ENCODE data around the gene LRRC36. TPM values are rescaled to one million over a fixed set of nuclear protein-coding genes. Genes with fewer than 3 reads are reported as not detected.

LRRC36 gene
- total and polyA plus RNA-seq, 2 of the 13 experiments (the other 11 are each of a cell fraction or from before 2014, with no cell fraction given) = 0.12 to 0.15 TPM

DNA sequence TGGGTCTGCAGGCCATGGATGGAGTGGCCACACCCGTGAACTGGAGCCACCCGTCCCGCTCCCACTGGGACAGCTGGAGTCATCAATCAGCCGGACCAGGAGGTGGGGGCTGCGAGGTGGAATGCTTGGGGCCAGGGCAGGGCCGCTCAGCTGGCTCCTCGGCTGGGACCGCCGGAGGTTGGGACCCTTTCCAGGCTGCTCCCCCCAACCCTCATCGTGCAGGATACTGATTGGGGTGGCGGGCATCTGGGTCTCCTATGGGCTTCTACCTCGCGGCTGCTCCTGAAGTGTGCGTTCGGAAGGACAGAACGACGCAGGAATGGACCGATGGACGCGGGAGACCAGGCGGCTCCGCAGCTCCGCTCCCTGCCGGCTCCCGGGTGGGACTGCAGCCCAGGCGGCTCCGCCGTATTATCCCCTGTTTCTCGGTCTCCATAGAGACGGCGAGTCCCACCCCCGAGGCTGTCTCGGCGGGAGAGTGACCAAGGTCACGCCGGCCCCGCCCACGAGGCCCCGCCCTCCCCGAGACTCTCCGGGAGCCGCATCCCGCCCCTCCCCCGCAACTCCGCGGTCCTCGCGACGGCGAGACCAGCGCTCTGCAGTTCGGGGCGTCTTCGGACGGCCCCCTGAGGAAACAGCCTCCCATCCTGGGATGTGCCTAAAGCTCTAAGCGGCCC, 66.6 kb downstream of the LRRC36 start, which contains the start of gene TPPP3 (continued):
- TF ChIP-seq, protein P1, sequence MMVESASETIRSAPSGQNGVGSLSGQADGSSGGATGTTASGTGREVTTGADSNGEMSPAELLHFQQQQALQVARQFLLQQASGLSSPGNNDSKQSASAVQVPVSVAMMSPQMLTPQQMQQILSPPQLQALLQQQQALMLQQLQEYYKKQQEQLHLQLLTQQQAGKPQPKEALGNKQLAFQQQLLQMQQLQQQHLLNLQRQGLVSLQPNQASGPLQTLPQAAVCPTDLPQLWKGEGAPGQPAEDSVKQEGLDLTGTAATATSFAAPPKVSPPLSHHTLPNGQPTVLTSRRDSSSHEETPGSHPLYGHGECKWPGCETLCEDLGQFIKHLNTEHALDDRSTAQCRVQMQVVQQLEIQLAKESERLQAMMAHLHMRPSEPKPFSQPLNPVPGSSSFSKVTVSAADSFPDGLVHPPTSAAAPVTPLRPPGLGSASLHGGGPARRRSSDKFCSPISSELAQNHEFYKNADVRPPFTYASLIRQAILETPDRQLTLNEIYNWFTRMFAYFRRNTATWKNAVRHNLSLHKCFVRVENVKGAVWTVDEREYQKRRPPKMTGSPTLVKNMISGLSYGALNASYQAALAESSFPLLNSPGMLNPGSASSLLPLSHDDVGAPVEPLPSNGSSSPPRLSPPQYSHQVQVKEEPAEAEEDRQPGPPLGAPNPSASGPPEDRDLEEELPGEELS (CRISPR knock-in tag; IDR thresholded peaks at IDR 0.05) = no peak
- TF ChIP-seq ZFP36L1 (CRISPR knock-in tag; IDR thresholded peaks at IDR 0.05) = no peak
- TF ChIP-seq SAFB2 (CRISPR knock-in tag; IDR thresholded peaks at IDR 0.05; ENCODE audit: borderline replicate concordance, low read depth) = no peak
- TF ChIP-seq, protein P2, sequence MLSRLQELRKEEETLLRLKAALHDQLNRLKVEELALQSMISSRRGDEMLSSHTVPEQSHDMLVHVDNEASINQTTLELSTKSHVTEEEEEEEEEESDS (CRISPR knock-in tag; IDR thresholded peaks at IDR 0.05; ENCODE audit: borderline replicate concordance) = no peak
- no peak for TF ChIP-seq MEF2D (CRISPR knock-in tag; IDR thresholded peaks at IDR 0.05)
- TF ChIP-seq ZBTB38 (CRISPR knock-in tag; IDR thresholded peaks at IDR 0.05) = no peak
- TF ChIP-seq, protein P3, sequence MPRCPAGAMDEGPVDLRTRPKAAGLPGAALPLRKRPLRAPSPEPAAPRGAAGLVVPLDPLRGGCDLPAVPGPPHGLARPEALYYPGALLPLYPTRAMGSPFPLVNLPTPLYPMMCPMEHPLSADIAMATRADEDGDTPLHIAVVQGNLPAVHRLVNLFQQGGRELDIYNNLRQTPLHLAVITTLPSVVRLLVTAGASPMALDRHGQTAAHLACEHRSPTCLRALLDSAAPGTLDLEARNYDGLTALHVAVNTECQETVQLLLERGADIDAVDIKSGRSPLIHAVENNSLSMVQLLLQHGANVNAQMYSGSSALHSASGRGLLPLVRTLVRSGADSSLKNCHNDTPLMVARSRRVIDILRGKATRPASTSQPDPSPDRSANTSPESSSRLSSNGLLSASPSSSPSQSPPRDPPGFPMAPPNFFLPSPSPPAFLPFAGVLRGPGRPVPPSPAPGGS (CRISPR knock-in tag; IDR thresholded peaks at IDR 0.05) = no peak
- no peak for TF ChIP-seq CEBPG (CRISPR knock-in tag; IDR thresholded peaks at IDR 0.05)
- TF ChIP-seq YY1 (IDR thresholded peaks at IDR 0.05; ENCODE audit: insufficient read depth, insufficient replicate concordance, low read depth, low read length) = peak; percentile 34
- TF ChIP-seq ZMYM3 (CRISPR knock-in tag; IDR thresholded peaks at IDR 0.05) = no peak
- TF ChIP-seq ZNF207 (IDR thresholded peaks at IDR 0.05; ENCODE audit: borderline replicate concordance) = no peak
- no peak for TF ChIP-seq ZNF660 (CRISPR knock-in tag; IDR thresholded peaks at IDR 0.05; ENCODE audit: borderline replicate concordance, low read depth)
- TF ChIP-seq, protein P4, sequence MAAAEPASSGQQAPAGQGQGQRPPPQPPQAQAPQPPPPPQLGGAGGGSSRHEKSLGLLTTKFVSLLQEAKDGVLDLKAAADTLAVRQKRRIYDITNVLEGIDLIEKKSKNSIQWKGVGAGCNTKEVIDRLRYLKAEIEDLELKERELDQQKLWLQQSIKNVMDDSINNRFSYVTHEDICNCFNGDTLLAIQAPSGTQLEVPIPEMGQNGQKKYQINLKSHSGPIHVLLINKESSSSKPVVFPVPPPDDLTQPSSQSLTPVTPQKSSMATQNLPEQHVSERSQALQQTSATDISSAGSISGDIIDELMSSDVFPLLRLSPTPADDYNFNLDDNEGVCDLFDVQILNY (CRISPR knock-in tag; conservative IDR thresholded peaks at IDR 0.05) = no peak
- no peak for TF ChIP-seq RBFOX2 (IDR thresholded peaks at IDR 0.05; ENCODE audit: low read depth, low read length)
- no peak for TF ChIP-seq ONECUT2 (CRISPR knock-in tag; IDR thresholded peaks at IDR 0.05)
- peak; percentile 51 for TF ChIP-seq ZNF883 (CRISPR knock-in tag; IDR thresholded peaks at IDR 0.05; ENCODE audit: not compliant biosample characterization)
- TF ChIP-seq, protein P5, sequence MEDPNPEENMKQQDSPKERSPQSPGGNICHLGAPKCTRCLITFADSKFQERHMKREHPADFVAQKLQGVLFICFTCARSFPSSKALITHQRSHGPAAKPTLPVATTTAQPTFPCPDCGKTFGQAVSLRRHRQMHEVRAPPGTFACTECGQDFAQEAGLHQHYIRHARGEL (CRISPR knock-in tag; IDR thresholded peaks at IDR 0.05) = no peak
- no peak for TF ChIP-seq SNAI1 (CRISPR knock-in tag; IDR thresholded peaks at IDR 0.05; ENCODE audit: borderline replicate concordance)
- TF ChIP-seq, protein P6, sequence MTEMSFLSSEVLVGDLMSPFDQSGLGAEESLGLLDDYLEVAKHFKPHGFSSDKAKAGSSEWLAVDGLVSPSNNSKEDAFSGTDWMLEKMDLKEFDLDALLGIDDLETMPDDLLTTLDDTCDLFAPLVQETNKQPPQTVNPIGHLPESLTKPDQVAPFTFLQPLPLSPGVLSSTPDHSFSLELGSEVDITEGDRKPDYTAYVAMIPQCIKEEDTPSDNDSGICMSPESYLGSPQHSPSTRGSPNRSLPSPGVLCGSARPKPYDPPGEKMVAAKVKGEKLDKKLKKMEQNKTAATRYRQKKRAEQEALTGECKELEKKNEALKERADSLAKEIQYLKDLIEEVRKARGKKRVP (CRISPR knock-in tag; IDR thresholded peaks at IDR 0.05) = no peak
- no peak for TF ChIP-seq ZEB1 (IDR thresholded peaks at IDR 0.05; ENCODE audit: insufficient replicate concordance, low read depth)
- no peak for TF ChIP-seq ZSCAN22 (CRISPR knock-in tag; IDR thresholded peaks at IDR 0.05)
- no peak for TF ChIP-seq XBP1 (CRISPR knock-in tag; IDR thresholded peaks at IDR 0.05)
